Esophagus squamous epithelium (tissue), 5 donors: Measurements from ENCODE around the gene ALOX12. TPM values are rescaled to one million over a fixed set of nuclear protein-coding genes. Genes with fewer than 3 reads are reported as not detected.

Experiments used
- DNase-seq: peaks from one replicate; lab custom pipeline; 2025; lab: John Stamatoyannopoulos, UW
- H3K27ac ChIP-seq, 4 donors: fragments of 200-600 bp; sonication (generic); one replicate each; pipeline ENCODE4 v1.5.1; 2016 to 2019; ENCODE audit warnings: mild to moderate bottlenecking in 1 of 4
- H3K27me3 ChIP-seq, 4 donors: fragments of 200-600 bp; sonication (generic); 1 replicate in 3 of 4; 2 replicates in 1 of 4; pipeline versions ENCODE4 v1.5.1 to v1.6.0; 2017 to 2021; ENCODE audit warnings: antibody characterized with exemption in 1 of 4
- H3K36me3 ChIP-seq, 3 donors: fragments of 200-600 bp; sonication (generic); one replicate each; pipeline ENCODE4 v1.5.1; 2016 to 2019
- H3K4me1 ChIP-seq, 3 donors: fragments of 200-600 bp; sonication (generic); one replicate each; pipeline ENCODE4 v1.5.1; 2017 to 2019
- H3K4me3 ChIP-seq, 4 donors: fragments of 200-600 bp; sonication (generic); 1 replicate in 3 of 4; 2 replicates in 1 of 4; pipeline ENCODE4 v1.5.1; 2016 to 2019; ENCODE audit warnings: mild to moderate bottlenecking in 2 of 4, moderate library complexity in 1 of 4
- H3K9me3 ChIP-seq, 3 donors: fragments of 200-600 bp; sonication (generic); one replicate each; pipeline ENCODE4 v1.5.1; 2016 to 2019
- CTCF ChIP-seq, 6 experiments: fragments of 450-650 bp in 4 of 6; fragments of 200-600 bp in 2 of 6; sonication (generic) in 2 of 6; IDR thresholded peaks; one replicate each; pipeline ENCODE4 v1.5.1; 2016 to 2019; ENCODE audit warnings: antibody characterized with exemption in 6 of 6, mild to moderate bottlenecking in 4 of 6, moderate library complexity in 4 of 6
- POLR2A ChIP-seq, 4 donors: fragments of 450-650 bp; IDR thresholded peaks; one replicate each; pipeline ENCODE4 v1.6.1; 2017; ENCODE audit warnings: antibody characterized with exemption in 4 of 4, mild to moderate bottlenecking in 4 of 4, moderate library complexity in 3 of 4
- WGBS, 2 donors: methylation state at CpG; one replicate each; pipeline ENCODE4 v1.1.5; 2018; 5-methylcytosine and 5-hydroxymethylcytosine counted together
- intact Hi-C: fragments of 100-400 bp; cut with DNase I; formaldehyde crosslinking; loops from one replicate; pipeline ENCODE4 v1.15.0; 2022
- total RNA-seq, 4 donors: library from RNA; depleted of rRNA; stranded (reverse); fragments of >200 nt; gene quantifications; one replicate each; pipeline ENCODE4 v1.1.0, GENCODE V29; 2016
- donor health status: DM: yes; HTN: yes; CAD: no.

Gene ALOX12
- total RNA-seq, 4 donors from 2014 or later: 3.8 to 43.5 (median 26.4) TPM

- Histone ChIP-seq H3K27ac (peak overlapping the region in 2 of 4 donors; percentile 17 to 65), H3K4me3 (no peak overlapping the region), H3K4me1 (peaks cover 34 to 74% (median 34%) of the 10 kb centered on the region in 3 donors), H3K9me3 (no peaks in the 10 kb centered on the region), H3K36me3 (no peaks in the 10 kb centered on the region), H3K27me3 (peaks cover 0 to 34% (median 2%) of the 10 kb centered on the region in 4 donors)
- DNase-seq: no peak
- WGBS, 2 donors: 94 to 98% methylated on average over 5 of the region's 5 CpGs
- TF ChIP-seq POLR2A (IDR thresholded peaks at IDR 0.05): no peak
- intact Hi-C loops: no loop called here
Observed at GRCh38 chr17:7039832-7040231, 44.0 kb downstream of the ALOX12 start.

GRCh38 chr17:7041607-7042500, 46.0 kb downstream of the ALOX12 start:
- peak overlapping the region; percentile 49 to 89 (median 70) for H3K27ac ChIP-seq
- WGBS, 2 donors: 72 to 76% methylated on average over 3 to 10 of the region's 43 CpGs
- DNase-seq: no peak
- no peaks in the 10 kb centered on the region for H3K9me3 ChIP-seq
- peaks cover 32 to 76% (median 34%) of the 10 kb centered on the region in 3 donors for H3K4me1 ChIP-seq
- TF ChIP-seq POLR2A (IDR thresholded peaks at IDR 0.05): no peak
- intact Hi-C loops: no loop called here
- H3K36me3 ChIP-seq: no peaks in the 10 kb centered on the region
- H3K4me3 ChIP-seq: peak overlapping the region; percentile 26 to 70 (median 64)
- H3K27me3 ChIP-seq: peaks cover 0 to 30% (median 2%) of the 10 kb centered on the region in 4 donors

DNA sequence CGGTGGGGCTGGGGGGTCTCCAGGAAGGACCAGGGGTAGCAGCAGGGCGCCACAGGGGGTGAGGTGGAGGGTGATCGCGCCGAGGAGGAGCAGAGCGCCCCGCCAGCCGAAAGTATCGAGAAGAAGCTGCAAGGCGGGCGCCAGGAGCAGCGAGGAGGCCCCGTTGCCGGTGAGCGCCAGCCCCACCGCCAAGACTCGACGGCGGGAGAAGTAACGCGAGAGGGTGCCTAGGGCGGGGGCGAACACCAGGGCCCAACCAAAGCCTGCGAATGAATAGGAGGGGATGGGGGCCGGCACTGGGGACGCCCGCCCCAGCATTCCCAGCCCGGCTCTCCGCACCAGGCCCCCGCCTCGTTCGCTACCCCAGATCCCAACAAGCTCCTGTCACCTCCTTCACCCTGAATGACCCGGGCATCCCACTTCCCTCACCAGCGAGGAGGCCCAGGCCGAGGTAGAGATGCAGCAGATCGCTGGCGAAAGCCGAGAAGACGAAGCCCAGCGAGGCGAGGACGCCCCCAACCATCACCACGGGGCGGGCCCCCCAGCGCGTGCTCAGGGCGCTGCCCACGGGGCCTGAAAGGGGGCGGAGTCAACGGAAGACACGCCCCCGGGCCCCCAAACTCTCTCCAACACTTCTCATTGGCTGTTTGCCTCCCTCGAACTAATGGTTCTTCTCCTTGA, 46.8 kb downstream of the ALOX12 start:
- peak in 1 of 4 donors; percentile 16 for TF ChIP-seq POLR2A (IDR thresholded peaks at IDR 0.05)
- TF ChIP-seq CTCF (IDR thresholded peaks at IDR 0.05): no peak
- peak overlapping the region; percentile 26 to 70 (median 64) for H3K4me3 ChIP-seq
- H3K27ac ChIP-seq: peak overlapping the region; percentile 49 to 89 (median 70)
- H3K9me3 ChIP-seq: no peaks in the 10 kb centered on the region
- WGBS, 2 donors: 9 to 13% methylated on average over 17 to 25 of the region's 53 CpGs
- peaks cover 30 to 77% (median 34%) of the 10 kb centered on the region in 3 donors for H3K4me1 ChIP-seq
- H3K27me3 ChIP-seq: peaks cover 0 to 30% (median 2%) of the 10 kb centered on the region in 4 donors
- H3K36me3 ChIP-seq: no peaks in the 10 kb centered on the region
- no peak for DNase-seq
- intact Hi-C loops: no loop called here

- Histone ChIP-seq H3K36me3 (no peaks in the 10 kb centered on the region), H3K27me3 (peaks cover 0 to 34% (median 2%) of the 10 kb centered on the region in 4 donors), H3K4me1 (peaks cover 30 to 77% (median 34%) of the 10 kb centered on the region in 3 donors), H3K4me3 (peak overlapping the region; percentile 26 to 70 (median 64)), H3K9me3 (no peaks in the 10 kb centered on the region), H3K27ac (peak overlapping the region; percentile 49 to 89 (median 70))
- DNase-seq: no peak
- intact Hi-C loops: no loop called here
- TF ChIP-seq POLR2A (IDR thresholded peaks at IDR 0.05) (no peak), CTCF (IDR thresholded peaks at IDR 0.05) (no peak)
- 12% methylated on average over 11 of the region's 21 CpGs; no CpG with 5 or more reads in 1 of the 2 donors for WGBS, 2 donors
Observed at GRCh38 chr17:7043182-7043496, 47.3 kb downstream of the ALOX12 start.

- DNase-seq: no peak
Observed at GRCh38 chr17:7043497-7044198, 47.8 kb downstream of the ALOX12 start, which contains the start of gene SLC16A11. Gene SLC16A11 (minus strand): TSS chr17:7044092. CDS start chr17:7043513, 579 bp downstream.

More at GRCh38 chr17:7043497-7044198, 47.8 kb downstream of the ALOX12 start, which contains the start of gene SLC16A11:
- no peaks in the 10 kb centered on the region for H3K36me3 ChIP-seq
- WGBS, 2 donors: 2 to 5% methylated on average over 9 to 10 of the region's 58 CpGs
- peak within 1 kb of the TSS; percentile 49 to 95 (median 84) for H3K27ac ChIP-seq
- H3K9me3 ChIP-seq: no peaks in the 10 kb centered on the region
- intact Hi-C loops: no loop called here
- TF ChIP-seq POLR2A (IDR thresholded peaks at IDR 0.05): no peak
- TF ChIP-seq CTCF (IDR thresholded peaks at IDR 0.05): no peak
- H3K4me1 ChIP-seq: peaks cover 30 to 72% (median 34%) of the 10 kb centered on the region in 3 donors
- peaks cover 0 to 35% (median 2%) of the 10 kb centered on the region in 4 donors for H3K27me3 ChIP-seq
- H3K4me3 ChIP-seq: peak within 1 kb of the TSS; percentile 26 to 70 (median 64)
